GM23338 (cell line): ENCODE data around the gene ERC2.

Source experiments
- CREB1 ChIP-seq: fragments of 250-450 bp; sonication (Bioruptor Pico); IDR thresholded peaks from 2 replicates; pipeline ENCODE4 v1.5.0; 2020; ENCODE audit warnings: low read depth, mild to moderate bottlenecking, moderate library complexity
- ETS1 ChIP-seq: IDR thresholded peaks from 2 replicates; pipeline ENCODE4 v1.6.1; 2016; ENCODE audit warnings: antibody characterized with exemption
- EZH2 ChIP-seq: fragments of 200-600 bp; sonication (generic); IDR thresholded peaks from one replicate; pipeline ENCODE4 v1.8.0; 2017; ENCODE audit warnings: antibody characterized with exemption, mild to moderate bottlenecking, low read depth; ENCODE audit not compliant: unreplicated experiment
- EZH2phosphoT487 ChIP-seq: fragments of 200-600 bp; sonication (generic); IDR thresholded peaks from one replicate; pipeline ENCODE4 v1.8.1; 2018; ENCODE audit warnings: antibody characterized with exemption; ENCODE audit not compliant: unreplicated experiment
- JUNB ChIP-seq: IDR thresholded peaks from one replicate; pipeline ENCODE4 v1.6.1; 2016; ENCODE audit warnings: antibody characterized with exemption; ENCODE audit not compliant: unreplicated experiment
- NANOG ChIP-seq: IDR thresholded peaks from 2 replicates; pipeline ENCODE4 v1.6.1; 2016; ENCODE audit warnings: antibody characterized with exemption, borderline replicate concordance
- POLR2AphosphoS5 ChIP-seq: IDR thresholded peaks from 2 replicates; pipeline ENCODE4 v1.6.1; 2016; ENCODE audit warnings: antibody characterized with exemption, low read depth
- REST ChIP-seq: IDR thresholded peaks from one replicate; pipeline ENCODE4 v1.6.1; 2018; ENCODE audit warnings: antibody characterized with exemption; ENCODE audit not compliant: unreplicated experiment
- STAT1 ChIP-seq: IDR thresholded peaks from one replicate; pipeline ENCODE4 v1.6.1; 2016; ENCODE audit warnings: antibody characterized with exemption; ENCODE audit not compliant: unreplicated experiment
- ZNF114 ChIP-seq: fragments of 250-450 bp; sonication (Bioruptor Pico); IDR thresholded peaks from 2 replicates; pipeline ENCODE4 v1.5.0; 2020; ENCODE audit warnings: mild to moderate bottlenecking, moderate library complexity
- ZNF331 ChIP-seq: fragments of 250-450 bp; sonication (Bioruptor Pico); IDR thresholded peaks from 2 replicates; pipeline ENCODE4 v1.5.0; 2020; ENCODE audit warnings: low read depth, mild to moderate bottlenecking, moderate library complexity
- TF ChIP-seq, protein P1 (sequence below), 2 experiments: fragments of 200-600 bp in 1 of 2; sonication (generic) in 1 of 2; conservative IDR thresholded peaks; 2 replicates each; pipeline versions ENCODE4 v1.5.1 to v1.6.1; 2016 to 2017; ENCODE audit warnings: antibody characterized with exemption in 2 of 2, low read depth in 2 of 2, mild to moderate bottlenecking in 2 of 2, moderate library complexity in 1 of 2

GRCh38 chr3:55516392-55517030 is 951.8 kb downstream of the ERC2 start:
- TF ChIP-seq, protein P1, sequence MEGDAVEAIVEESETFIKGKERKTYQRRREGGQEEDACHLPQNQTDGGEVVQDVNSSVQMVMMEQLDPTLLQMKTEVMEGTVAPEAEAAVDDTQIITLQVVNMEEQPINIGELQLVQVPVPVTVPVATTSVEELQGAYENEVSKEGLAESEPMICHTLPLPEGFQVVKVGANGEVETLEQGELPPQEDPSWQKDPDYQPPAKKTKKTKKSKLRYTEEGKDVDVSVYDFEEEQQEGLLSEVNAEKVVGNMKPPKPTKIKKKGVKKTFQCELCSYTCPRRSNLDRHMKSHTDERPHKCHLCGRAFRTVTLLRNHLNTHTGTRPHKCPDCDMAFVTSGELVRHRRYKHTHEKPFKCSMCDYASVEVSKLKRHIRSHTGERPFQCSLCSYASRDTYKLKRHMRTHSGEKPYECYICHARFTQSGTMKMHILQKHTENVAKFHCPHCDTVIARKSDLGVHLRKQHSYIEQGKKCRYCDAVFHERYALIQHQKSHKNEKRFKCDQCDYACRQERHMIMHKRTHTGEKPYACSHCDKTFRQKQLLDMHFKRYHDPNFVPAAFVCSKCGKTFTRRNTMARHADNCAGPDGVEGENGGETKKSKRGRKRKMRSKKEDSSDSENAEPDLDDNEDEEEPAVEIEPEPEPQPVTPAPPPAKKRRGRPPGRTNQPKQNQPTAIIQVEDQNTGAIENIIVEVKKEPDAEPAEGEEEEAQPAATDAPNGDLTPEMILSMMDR (conservative IDR thresholded peaks at IDR 0.05; ENCODE audit: low read depth in 2 of 2): no peak
- no peak for TF ChIP-seq REST
- no peak for TF ChIP-seq STAT1
- no peak for TF ChIP-seq CREB1
- TF ChIP-seq POLR2AphosphoS5: no peak
- no peak for TF ChIP-seq EZH2
- no peak for TF ChIP-seq EZH2phosphoT487
- no peak for TF ChIP-seq ETS1
- TF ChIP-seq JUNB: no peak
- TF ChIP-seq NANOG: no peak
- no peak for TF ChIP-seq ZNF114 (CRISPR knock-in tag)
- no peak for TF ChIP-seq ZNF331 (CRISPR knock-in tag)
